ENCODE results near the gene CC2D2A.
"Not testable (repeated sequence)": the region's sequence is repeated elsewhere in the genome, so short reads cannot be mapped to it uniquely, and the experiment has no call there.

CC2D2A gene

DNA sequence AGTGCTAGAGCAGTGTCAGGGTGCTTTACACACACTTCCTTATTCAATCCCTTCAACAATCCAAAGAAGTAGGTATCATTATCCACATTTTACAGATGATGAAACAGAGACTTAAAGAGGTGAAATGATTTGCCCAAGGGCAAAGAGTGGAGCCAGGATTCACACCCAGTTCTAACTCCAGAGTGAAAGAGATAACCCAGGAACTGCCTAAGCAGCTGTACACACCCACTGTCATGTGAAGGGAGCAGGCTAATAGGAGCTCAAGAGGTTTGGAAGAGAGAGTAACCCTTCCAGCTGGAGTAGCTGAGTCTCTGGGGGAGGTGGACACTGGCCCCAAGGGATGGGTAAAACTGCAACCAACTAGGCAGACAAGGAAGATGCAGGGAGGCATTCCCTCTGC, 92.9 kb downstream of the CC2D2A start:
- DNase-seq: no peak

DNA sequence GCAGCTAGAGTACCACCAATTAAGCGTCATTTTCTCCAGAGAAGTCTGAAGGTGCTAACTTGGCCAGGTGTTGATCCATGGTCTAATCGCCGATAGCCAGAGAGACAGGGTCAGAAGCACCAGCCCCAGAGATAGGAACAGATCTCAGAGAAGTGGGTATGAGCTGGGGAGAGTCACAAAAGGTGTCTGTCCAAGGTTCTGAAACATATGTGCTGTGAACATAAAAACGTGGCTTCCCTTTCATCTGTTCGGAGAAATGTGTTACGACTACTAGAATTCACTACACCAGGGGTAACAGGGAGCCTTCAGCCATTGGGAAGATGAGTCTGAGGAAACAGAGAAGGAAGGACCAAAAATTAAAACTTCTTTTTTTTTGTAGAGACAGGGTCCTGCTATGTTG, 94.2 kb downstream of the CC2D2A start:
- no peak for DNase-seq

DNA sequence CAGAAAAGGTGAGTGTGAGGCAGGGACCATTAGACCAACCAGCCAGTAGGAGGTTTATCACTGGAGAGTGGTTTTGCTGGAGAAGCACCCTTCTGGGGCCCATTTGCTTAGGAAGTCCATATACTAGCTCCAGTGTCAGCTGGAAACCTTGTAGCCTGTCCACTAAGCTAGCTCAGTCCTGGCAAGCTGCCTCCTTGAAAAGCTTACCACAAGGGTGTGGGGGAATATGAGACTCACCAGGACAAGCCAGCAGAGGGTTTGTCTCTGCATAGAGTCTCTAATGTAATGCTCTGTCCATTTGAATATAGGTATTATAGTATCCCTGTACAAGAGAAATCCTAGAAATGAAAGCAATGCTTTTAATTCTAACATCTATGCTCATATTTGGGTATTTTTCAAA, 99.1 kb downstream of the CC2D2A start:
- no peak for DNase-seq

DNA sequence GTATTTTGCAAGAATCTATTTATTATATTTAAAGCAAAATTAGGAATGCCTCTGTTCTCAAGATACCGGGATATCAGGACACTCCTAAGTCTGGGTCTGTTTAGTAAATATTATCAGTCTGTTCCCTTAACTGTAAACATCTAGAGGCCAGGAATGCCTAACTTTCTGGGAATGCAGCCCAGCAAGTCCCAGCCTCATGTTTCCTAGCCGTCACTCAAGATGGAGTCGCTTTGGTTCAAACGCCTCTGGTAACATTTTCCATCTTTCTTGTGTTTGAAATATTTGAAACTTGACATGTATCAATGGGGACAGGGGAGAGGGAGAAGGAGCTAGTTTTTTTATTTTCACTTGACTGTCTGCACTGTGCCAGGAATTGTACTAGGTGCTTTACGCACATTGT, 100.1 kb downstream of the CC2D2A start:
- no peak for DNase-seq

DNA sequence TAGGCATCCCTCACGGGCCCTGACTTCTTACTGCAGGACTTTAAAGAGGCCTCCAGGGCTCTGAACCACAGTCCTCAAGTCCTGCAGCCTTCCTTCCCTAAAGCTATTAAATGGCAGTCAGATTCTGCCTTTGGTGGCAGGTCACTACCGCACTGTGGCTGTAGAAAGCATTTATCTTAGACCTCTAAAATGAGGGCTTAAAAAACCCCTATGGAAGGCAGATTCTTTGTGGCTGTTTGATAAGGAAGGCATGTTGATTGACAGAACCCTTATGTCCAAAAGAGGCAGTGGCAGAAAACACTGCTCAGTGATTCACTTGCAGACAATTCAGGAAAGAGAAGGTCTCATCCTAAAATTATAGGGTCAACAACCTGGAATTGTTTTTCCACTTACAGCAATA, 106.3 kb downstream of the CC2D2A start:
- DNase-seq: no peak

DNA sequence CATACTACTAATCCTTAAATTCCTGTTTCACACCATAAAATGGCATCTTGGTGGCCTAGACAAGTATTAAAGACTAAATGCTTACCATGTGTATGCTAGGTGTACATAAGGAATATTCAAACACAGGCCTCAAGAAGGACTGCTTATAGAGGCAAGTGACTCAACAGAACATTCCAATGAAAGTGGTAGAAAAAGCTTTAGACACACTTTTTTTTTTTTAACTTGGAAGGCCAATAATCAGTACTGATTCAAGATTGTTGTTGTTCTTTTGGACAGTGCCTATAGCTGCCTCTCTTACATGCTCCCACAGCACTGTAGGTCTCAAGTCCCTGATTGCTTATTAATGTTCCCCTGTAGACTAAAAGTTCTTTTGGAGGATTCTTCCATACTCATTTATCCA, 107.8 kb downstream of the CC2D2A start:
- no peak for DNase-seq

DNA sequence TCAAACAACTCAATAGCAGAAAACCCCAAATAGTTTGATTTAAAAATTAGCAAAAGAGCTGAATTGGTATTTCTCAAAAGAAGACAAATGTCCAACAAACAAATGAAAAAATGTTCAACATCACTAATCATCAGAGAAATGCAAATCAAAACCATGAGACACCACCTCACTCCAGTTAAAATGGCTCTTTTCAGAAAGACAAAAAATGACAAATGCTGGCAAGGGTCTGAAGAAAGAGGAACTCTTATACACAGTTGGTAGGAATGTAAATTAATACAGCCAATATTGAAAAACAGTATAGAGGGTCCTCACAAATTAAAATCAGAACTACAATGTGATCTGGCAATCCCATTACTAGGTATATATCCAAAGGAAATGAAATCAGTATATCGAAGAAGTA, 115.1 kb downstream of the CC2D2A start:
- no peak for DNase-seq

DNA sequence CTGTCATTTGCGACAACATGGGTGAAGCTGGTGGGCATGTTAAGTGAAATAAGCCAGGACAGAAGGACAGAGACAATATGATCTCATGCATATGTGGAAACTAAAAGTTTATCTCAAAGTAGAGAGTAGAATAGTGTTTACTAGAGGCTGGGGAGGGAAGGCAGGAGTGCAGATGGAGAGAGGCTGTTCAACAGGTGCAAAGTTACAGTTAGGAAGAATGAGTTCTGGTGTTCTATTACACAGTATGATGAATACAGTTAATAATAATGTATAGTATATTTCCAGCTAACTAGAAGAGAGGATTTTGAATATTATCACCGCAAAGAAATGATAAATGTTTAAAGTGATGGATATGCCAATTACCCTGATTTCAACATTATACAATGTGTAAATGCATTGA, 115.6 kb downstream of the CC2D2A start:
- DNase-seq: no peak

DNA sequence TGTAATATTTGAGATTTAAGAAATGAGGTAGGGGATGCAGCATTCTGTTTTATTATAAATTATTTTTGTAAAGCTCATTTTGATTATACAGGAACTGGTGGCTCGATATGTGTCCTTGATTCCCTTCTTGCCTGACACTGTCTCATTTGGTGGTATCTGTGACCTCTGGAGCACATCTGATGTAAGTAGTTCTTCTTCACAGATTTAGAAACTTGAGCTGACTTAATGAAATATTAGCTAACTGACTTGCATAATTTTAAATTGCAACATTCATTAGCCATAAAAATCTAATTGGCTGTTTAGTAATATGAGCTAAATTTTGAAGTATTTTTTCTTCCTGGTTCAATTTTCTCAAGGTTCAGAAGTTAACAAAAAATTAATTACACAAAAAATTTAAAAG, 116.4 kb downstream of the CC2D2A start:
- no peak for DNase-seq

DNA sequence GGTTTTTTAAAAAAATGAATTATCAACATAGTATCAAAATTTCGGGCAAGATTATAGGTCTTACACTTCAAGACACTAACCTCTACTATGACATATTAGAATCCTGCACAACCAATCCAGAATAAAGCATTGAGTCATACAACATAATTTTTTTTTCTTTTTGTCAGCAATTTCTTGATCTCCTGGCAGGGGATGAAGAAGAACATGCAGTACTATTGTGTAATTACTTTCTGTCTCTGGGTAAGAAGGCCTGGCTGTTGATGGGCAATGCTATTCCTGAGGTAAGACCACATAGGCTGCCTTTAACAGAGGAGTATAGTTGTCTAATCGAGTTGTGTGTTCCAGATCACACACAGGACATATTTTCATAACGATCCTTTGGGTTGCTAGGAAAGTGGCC, 118.0 kb downstream of the CC2D2A start:
- no peak for DNase-seq

DNA sequence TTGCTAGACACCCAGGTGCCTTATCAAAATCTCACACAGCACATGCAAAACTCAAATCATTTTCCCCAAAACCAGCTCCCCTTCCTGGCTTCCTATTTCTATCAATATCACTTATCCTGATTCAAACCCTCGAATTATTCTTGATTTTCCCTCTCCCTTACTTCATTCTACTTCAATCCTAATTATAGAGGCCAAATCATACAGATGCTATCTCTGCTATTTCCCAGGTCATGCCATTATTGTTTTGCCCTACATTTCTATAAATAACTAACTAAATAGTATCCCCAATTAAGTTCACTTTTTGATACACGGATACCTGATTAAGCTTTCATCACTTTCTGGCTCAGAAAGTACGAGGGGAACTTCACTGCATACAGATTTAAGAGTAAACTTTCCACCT, 123.1 kb downstream of the CC2D2A start:
- DNase-seq: no peak

DNA sequence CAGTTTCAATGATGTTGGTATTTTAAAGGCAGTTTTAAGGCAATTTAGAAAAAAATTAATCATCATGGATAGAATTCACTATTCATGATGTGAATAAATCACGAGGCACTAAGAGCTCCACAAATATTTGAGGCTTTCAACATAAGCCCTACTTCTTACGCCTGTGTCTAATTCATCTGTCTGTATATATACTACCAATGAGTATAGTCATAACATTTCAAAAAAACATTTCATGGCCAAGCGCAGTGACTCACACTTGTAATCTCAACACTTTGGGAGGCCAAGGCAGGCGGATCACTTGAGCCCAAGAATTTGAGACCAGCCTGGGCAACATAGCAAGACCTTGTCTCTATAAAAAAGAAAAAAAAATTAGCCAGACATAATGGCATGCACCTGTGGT, 129.0 kb downstream of the CC2D2A start:
- DNase-seq: no peak

DNA sequence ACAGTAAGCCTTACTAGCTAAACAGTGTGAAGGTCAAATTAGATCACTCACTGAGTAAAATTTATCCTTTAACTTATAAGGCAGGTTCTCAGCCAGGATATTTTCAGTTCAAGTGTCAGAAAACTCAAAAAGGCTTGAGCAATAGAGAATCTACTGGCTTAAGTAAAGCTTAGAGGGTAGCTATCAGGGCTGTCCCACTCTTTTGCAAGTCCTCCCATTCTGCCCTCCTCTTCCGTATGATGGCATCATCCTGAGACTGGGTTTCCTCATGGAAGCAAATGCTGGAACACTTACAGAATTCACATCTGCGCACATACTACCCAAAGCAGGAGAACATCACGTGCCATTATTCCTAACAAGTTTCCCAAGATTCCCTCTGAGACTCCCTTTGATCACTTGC, 130.5 kb downstream of the CC2D2A start:
- no peak for DNase-seq

DNA sequence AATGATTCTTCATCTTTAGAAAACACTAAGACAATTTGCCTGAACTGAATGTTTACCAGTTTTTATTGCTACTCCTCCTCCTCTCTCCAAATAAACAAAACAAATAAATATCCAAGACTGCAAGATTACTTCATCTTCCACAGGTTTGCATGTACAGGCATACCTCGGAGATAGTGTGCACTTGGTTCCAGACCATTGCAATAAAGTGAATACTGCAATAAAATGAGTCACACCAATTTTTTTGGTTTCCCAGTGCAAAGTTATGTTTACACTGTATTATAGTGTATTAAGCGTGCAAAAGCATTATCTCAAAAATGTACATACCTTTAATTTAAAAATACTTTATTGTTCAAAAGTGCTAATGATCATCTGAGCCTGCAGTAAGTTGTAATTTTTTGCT, 132.2 kb downstream of the CC2D2A start:
- no peak for DNase-seq

DNA sequence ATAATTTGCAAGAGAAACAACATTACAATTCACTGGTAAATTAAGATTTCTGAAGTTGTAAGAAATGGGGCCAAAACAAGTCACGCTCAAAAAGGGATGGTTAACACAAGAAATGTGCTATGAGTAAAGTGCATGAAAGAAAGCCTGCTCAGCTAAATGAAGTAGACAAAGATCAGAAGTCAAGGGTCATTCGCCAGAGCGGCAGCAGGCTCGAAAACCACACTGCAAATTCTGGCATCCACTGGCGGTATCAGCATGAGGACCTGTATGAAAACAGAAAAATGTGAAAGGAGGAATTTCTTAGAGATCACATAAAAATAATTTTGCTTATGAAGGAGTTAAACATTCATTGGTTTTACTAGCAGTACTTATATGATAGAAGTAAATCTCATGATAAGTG, 135.9 kb downstream of the CC2D2A start:
- no peak for DNase-seq

DNA sequence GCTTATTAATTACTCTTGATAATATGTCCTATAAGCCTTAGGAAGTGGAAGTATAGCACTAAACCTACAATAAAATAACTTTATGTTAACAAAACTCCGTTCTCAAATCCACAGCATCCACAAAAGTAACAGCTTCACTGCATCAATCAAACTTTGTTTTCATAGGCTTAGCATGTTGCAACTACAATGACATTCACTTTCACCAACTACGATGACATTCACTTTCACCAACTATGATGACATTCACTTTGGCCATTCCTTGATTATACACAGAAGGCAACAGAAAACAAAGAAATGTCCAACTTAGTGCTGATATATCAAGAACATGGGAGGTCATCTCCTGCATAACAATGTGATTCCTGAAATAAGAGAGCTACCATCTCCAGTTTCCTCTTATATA, 141.2 kb downstream of the CC2D2A start:
- no peak for DNase-seq

DNA sequence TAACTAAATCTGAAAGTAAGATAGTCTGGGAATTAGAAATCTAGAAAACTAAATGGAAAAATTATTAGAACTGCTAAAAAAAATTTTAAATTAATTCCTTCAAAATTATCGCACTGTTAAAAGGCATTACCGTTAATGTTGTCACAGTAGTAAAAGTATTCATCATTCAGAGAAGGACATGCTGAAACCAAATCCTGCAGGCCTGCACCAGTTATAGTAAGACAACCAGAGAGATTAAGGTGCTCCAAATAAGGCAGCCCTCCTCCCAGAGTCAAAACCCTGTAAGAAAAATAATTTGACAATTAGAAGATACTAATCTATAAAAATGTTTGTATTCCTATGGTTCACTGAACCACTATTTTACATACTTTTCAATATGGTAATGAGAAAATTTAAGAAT, 142.5 kb downstream of the CC2D2A start:
- DNase-seq: no peak

DNA sequence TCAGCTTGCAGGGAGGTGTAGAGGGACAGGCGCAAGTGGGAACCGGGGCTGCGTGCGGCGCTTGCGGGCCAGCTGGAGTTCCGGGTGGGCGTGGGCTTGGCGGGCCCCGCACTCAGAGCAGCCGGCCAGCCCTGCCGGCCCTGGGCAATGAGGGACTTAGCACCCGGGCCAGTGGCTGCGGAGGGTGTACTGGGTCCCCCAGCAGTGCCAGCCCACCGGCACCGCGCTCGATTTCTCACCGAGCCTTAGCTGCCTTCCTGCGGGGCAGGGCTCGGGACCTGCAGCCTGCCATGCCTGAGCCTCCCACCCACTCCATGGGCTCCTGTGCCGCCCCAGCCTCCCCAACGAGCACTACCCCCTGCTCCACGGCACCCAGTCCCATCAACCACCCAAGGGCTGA, 145.2 kb downstream of the CC2D2A start:
- not testable (repeated sequence) for DNase-seq

DNA sequence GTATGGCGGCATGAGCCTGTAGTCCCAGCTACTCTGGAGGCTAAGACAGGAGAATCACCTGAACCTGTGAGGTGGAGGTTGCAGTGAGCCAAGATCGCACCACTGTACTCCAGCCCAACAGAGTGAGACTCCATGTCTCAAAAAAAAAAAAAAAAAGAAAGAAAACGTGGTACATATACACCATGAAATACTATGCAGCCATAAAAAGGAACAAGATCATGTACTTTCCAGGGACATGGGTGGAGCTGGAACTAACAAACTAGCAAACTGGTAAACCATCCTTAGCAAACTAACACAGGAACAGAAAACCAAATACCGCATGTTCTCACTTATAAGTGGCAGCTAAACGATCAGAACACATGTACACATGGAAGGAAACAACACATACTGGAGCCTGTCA, 147.7 kb downstream of the CC2D2A start:
- DNase-seq: not testable (repeated sequence)

DNA sequence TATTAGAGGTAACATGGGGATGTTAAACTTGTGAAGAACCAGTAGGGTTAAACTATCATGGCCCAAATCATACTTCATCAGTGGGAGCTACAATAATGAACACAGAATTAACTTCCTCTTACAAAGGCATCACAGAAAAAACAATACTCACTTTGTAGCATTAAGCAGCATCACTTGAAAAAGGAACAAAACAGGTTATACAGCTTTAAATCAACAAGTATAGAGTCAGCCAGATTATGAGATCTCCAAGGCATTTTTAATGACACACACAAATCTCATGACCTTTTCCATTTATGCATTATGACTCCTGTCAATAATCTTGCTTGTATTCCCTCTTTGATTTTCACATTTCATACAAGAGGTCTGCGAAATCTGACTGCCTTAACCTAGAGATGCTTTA, 167.1 kb downstream of the CC2D2A start:
- no peak for DNase-seq

DNA sequence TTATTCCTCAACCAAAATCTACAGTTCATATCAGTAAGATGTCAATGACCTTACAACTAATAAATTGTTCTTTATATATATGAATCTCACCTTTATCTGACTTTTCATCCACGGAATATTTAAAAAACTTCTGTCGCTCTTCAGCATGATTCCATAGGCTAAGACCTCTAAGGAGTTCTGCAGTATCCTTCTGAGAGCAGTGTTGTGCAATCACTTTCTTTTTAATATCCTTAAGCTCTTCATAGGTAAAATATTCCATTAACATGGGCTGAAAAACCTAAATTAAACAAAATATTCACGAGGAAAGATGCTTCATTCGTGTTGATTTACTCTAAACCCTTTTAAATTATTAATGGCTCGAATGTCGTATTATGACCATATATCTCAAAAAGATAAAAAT, 168.7 kb downstream of the CC2D2A start:
- no peak for DNase-seq

DNA sequence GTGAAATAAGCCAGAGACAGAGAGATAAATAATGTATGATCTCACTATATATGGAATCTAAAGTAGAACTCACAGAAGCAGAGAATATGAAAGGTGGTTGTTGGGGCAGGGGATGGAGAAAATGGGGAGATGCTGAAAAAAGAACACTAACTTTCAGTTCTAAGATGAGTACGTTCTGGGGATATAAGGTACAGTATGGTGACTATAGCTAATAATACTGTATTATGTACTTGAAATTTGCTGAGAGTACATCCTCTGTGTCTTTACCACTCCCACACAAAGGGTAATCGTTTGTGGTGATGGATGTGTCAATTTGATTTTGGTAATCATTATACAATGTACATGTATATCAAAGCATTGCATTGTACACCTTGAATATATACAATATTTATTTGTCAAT, 178.9 kb downstream of the CC2D2A start:
- DNase-seq: no peak

DNA sequence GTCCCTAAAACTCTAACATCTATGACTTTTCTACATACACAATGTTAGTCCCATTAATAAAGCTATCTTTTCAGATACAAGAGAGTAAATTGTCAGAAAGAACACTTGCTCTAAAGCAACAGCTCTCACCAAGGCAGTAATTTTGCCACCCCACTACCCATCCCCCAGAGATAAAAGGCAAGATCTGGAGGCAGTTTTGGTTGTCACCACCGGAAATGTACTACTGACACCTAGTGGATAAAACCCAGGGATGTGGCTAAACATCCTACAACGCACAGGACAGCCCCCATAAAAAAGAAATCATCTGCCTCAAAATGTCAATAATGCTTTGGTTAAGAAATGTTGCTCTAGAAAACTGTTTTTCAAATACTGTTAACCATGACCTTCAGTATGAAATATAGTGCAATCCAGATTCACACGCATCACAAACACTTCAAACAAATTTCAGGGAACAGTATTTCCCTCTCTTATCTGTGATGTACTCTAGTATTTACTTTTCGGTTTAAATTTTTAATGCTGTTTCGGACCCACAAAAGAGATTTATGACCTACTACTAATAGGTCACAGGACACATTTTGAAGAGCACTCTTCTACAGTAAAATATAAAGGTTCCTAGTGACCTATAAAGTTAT, 180.3 kb downstream of the CC2D2A start:
- peak; percentile 61 for DNase-seq

Measured in NCI-H748 treated with DMSO at 0.1 percent for 48 hours (cell line).